GM12878 (cell line): Measurements from ENCODE around the gene ARHGAP26. TPM values are rescaled to one million over a fixed set of nuclear protein-coding genes. Genes with fewer than 3 reads are reported as not detected.

Experiments
- ATF2 ChIP-seq: IDR thresholded peaks from 2 replicates; pipeline ENCODE4 v1.6.1; 2012; ENCODE audit warnings: low read length, inconsistent platforms
- CEBPB ChIP-seq, 2 experiments: fragments of 150-350 bp in 1 of 2; IDR thresholded peaks; 2 replicates each; pipeline ENCODE4 v1.6.1; 2012 to 2014; ENCODE audit warnings: low read depth in 2 of 2, low read length in 2 of 2, borderline replicate concordance in 1 of 2, inconsistent platforms in 1 of 2
- CREM ChIP-seq: IDR thresholded peaks from 2 replicates; pipeline ENCODE4 v1.6.1; 2014; ENCODE audit warnings: antibody characterized with exemption, low read depth
- KAT2A ChIP-seq: conservative IDR thresholded peaks from 2 replicates; pipeline ENCODE4 v1.6.1; 2011; ENCODE audit warnings: low read depth, low read length; ENCODE audit not compliant: control insufficient read depth
- NFIC ChIP-seq: IDR thresholded peaks from 2 replicates; pipeline ENCODE4 v1.6.1; 2012; ENCODE audit warnings: low read depth, mild to moderate bottlenecking, inconsistent platforms, low read length, moderate library complexity
- NKRF ChIP-seq: fragments of 450-650 bp; conservative IDR thresholded peaks from 2 replicates; pipeline ENCODE4 v1.6.1; 2017; ENCODE audit warnings: mild to moderate bottlenecking, moderate library complexity
- PAX5 ChIP-seq: IDR thresholded peaks from 2 replicates; pipeline ENCODE4 v1.6.1; 2011; ENCODE audit warnings: low read depth, low read length, borderline replicate concordance
- POLR2AphosphoS5 ChIP-seq: IDR thresholded peaks from 2 replicates; pipeline ENCODE4 v1.6.1; 2011; ENCODE audit warnings: mild to moderate bottlenecking, low read length, inconsistent platforms
- RAD51 ChIP-seq: fragments of 450-650 bp; IDR thresholded peaks from 2 replicates; pipeline ENCODE4 v1.6.1; 2016; ENCODE audit warnings: moderate library complexity, mild to moderate bottlenecking, inconsistent platforms
- RBBP5 ChIP-seq: fragments of 200-600 bp; sonication (generic); conservative IDR thresholded peaks from 2 replicates; pipeline ENCODE4 v1.6.1; 2016
- RCOR1 ChIP-seq: conservative IDR thresholded peaks from 2 replicates; pipeline ENCODE4 v1.6.1; 2012; ENCODE audit warnings: low read depth, low read length, improper control_type of control experiment
- RELA ChIP-seq: fragments of 450-650 bp; IDR thresholded peaks from 2 replicates; pipeline ENCODE4 v1.8.0; 2014; ENCODE audit warnings: borderline replicate concordance; ENCODE audit not compliant: partially characterized antibody
- REST ChIP-seq: IDR thresholded peaks from 2 replicates; pipeline ENCODE4 v1.6.1; 2012; ENCODE audit warnings: mild to moderate bottlenecking, low read depth, low read length
- SMAD5 ChIP-seq: IDR thresholded peaks from 2 replicates; pipeline ENCODE4 v1.6.1; 2016; ENCODE audit warnings: antibody characterized with exemption, low read depth
- TAF1 ChIP-seq: IDR thresholded peaks from 2 replicates; pipeline ENCODE4 v1.6.1; 2011; ENCODE audit warnings: mild to moderate bottlenecking, low read depth, low read length, borderline replicate concordance
- TCF3 ChIP-seq: IDR thresholded peaks from 2 replicates; pipeline ENCODE4 v1.6.1; 2012; ENCODE audit warnings: low read depth, mild to moderate bottlenecking, low read length, borderline replicate concordance; ENCODE audit not compliant: insufficient read depth
- USF1 ChIP-seq: IDR thresholded peaks from 2 replicates; pipeline ENCODE4 v1.6.1; 2011; ENCODE audit warnings: borderline replicate concordance, low read depth, mild to moderate bottlenecking, moderate library complexity, mixed read lengths, low read length; ENCODE audit not compliant: insufficient read depth; ENCODE audit errors: extremely low read length
- USF2 ChIP-seq: IDR thresholded peaks from 2 replicates; pipeline ENCODE4 v1.6.1; 2011; ENCODE audit warnings: low read depth, low read length, improper control_type of control experiment, borderline replicate concordance
- WRNIP1 ChIP-seq: IDR thresholded peaks from 2 replicates; pipeline ENCODE4 v1.6.1; 2011; ENCODE audit warnings: low read depth, low read length, improper control_type of control experiment, borderline replicate concordance
- ZNF207 ChIP-seq: fragments of 450-650 bp; IDR thresholded peaks from 2 replicates; pipeline ENCODE4 v1.6.1; 2014; ENCODE audit warnings: antibody characterized with exemption, mild to moderate bottlenecking, borderline replicate concordance
- ZZZ3 ChIP-seq: IDR thresholded peaks from 2 replicates; pipeline ENCODE4 v1.6.1; 2011; ENCODE audit warnings: low read depth; ENCODE audit not compliant: control insufficient read depth, insufficient read length
- polyA plus RNA-seq, 11 experiments: library from polyadenylated mRNA; depleted of rRNA in 4 of 11; unstranded in 6 of 11; stranded (reverse) in 5 of 11; fragments of >200 nt; fragmentation: Nextera tagmentation in 4 of 11; fragmentation: Illumina TruSeq in 1 of 11; extraction: Ambion mirVana in 4 of 11; extraction: Trizol in 1 of 11; gene quantifications; 1 replicate in 1 of 11; 2 replicates in 10 of 11; pipeline versions ENCODE4 v1.2.1 to v1.2.3, GENCODE V29; 2011 to 2016; ENCODE audit warnings: inconsistent platforms in 2 of 11, missing spikeins in 2 of 11, low read depth in 1 of 11
- total RNA-seq, 4 experiments: library from RNA; depleted of rRNA in 3 of 4; stranded (reverse); fragments of >200 nt in 3 of 4; fragmentation: Illumina TruSeq in 1 of 4; extraction: Trizol in 1 of 4; gene quantifications; 2 replicates each; pipeline versions ENCODE4 v1.2.1 to v1.2.3, GENCODE V29; 2013 to 2021

Gene ARHGAP26
- total and polyA plus RNA-seq, 10 of the 15 experiments (the other 5 are each of a cell fraction or from before 2014, with no cell fraction given): 9.4 to 41.5 (median 19.3) TPM

GRCh38 chr5:143036146-143036927 is 266.2 kb downstream of the ARHGAP26 start (continued):
- TF ChIP-seq CEBPB (IDR thresholded peaks at IDR 0.05; ENCODE audit: borderline replicate concordance in 1 of 2, low read depth in 2 of 2, low read length in 2 of 2) (no peak), RCOR1 (no peak), WRNIP1 (no peak), PAX5 (no peak), CREM (peak; percentile 12; the same call in 1 of the 2 replicates), ZNF207 (no peak), RELA (peak; percentile 95), RBBP5 (no peak), RAD51 (no peak), TAF1 (no peak), NFIC (peak; percentile 43; the same call in 1 of the 2 replicates), KAT2A (no peak), TCF3 (no peak), ZZZ3 (no peak), USF1 (no peak), NKRF (no peak), ATF2 (peak; percentile 54; the same call in 1 of the 2 replicates), SMAD5 (no peak), REST (no peak), POLR2AphosphoS5 (no peak), USF2 (no peak)
